GM19193 (cell line): Measurements from ENCODE around the gene LMAN2.

Experiments used
- POLR2A ChIP-seq: IDR thresholded peaks from 4 replicates; pipeline ENCODE4 v1.6.1; 2011; ENCODE audit not compliant: insufficient read depth, insufficient read length; ENCODE audit errors: extremely low read depth

The LMAN2 gene

DNA sequence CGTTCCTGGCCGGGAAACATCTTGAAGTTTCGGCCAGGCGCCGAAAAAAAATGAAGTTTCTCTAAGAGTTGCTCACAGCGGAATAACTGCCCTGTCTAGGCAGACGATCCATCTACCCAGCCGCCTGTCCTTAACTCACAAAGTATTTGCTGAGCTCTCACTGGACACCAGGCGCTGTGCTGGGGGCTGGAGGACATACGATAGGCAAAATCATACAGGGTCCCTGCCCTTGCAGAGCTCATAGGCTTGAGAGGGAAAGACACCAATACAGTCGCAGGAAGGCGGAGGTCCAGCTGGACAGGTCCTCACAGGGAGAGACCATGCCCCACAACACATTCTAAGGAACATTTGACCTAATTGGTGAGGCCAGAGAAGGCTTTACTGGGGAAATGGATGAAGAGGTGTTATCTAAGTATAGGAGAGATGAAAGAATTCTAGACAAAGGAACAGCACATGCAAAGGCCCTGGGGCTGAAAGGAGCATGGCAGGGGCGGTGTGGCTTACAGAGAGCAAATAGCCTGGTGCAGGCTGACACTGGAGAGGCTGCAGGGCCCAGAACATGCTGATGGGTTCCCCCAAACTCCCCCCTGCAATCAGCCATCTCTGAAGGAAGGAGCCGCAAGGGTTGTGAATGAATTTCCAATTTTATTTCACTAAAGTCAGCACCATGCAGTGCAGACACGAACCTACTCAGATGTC is 37.8 kb downstream of the LMAN2 start:
- no peak for TF ChIP-seq POLR2A

GRCh38 chr5:177312649-177313181 is 38.8 kb downstream of the LMAN2 start:
- peak; percentile 44 for TF ChIP-seq POLR2A

GRCh38 chr5:177311723-177312648 is 39.5 kb downstream of the LMAN2 start, which contains the start of gene MXD3:
Gene MXD3, minus strand, starts transcription at chr5:177311898. Its CDS starts 68 bp downstream, at chr5:177311830.
- TF ChIP-seq POLR2A: peak; percentile 63

- TF ChIP-seq POLR2A: no peak
These were observed 40.1 kb downstream of the LMAN2 start for GRCh38 chr5:177311392-177311722.

- TF ChIP-seq POLR2A: peak; percentile 43
These were observed 40.6 kb downstream of the LMAN2 start for GRCh38 chr5:177310757-177311391.

- TF ChIP-seq POLR2A: no peak
These were observed 41.1 kb downstream of the LMAN2 start for GRCh38 chr5:177310332-177310731.

DNA sequence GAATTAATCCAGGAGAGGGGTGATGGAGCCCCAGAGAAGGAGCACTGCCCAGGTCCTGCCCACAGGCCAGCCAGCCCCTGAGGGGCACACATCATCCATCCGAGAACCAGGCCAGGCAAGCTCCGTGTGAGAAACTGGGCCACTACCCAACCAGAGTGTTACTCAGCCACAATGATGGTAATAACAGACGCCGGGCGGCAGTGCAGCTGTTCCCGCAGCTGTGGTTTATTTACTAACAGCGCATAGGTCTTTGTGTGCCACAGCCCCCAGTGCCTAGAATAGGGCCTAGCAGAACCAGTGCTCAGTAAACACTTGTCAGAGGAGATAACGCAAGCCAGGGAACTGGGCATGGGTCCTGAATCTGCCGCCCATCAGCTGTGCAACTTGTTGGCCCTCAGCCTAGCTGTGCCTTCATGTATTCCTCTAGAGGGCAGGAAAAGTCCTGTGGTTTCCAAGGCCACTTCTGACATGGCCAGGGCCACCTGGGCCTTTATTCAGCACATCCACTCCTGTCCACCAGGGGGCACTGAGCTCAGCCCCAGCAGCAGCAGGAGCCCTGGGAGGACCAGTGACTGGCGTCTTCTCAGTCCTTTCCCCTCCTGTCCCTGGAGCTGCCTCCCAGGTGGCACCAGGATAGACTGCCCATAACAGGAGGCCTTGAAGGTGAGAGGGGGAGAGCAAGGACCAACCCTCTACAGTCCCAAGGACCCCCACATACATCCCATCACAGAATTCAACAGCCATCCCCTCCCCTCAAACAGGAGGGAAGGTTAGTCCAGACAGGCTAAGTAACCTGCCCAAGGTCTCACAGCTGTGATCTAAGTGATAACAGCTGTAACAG is 41.9 kb downstream of the LMAN2 start:
- TF ChIP-seq POLR2A: no peak

DNA sequence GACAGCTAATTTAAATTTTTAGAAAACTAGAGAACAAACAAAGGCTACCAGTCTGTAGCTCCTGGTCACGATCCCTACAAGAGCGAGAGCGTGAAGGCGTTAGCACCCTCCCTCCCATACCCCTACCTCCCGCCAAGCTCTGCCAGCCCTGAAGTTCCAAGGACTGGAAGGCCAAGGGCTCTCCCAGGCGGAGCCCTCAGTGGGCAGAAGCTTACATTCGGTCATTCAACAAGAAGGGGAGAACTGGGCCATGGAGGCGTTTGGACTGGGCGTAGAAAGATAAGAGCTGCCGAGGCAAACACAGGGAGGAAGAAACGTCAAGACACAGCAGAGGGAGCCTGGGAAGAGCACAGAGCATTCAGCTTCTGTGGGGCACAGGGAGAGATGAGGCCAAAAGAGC is 42.7 kb downstream of the LMAN2 start:
- TF ChIP-seq POLR2A: no peak

DNA sequence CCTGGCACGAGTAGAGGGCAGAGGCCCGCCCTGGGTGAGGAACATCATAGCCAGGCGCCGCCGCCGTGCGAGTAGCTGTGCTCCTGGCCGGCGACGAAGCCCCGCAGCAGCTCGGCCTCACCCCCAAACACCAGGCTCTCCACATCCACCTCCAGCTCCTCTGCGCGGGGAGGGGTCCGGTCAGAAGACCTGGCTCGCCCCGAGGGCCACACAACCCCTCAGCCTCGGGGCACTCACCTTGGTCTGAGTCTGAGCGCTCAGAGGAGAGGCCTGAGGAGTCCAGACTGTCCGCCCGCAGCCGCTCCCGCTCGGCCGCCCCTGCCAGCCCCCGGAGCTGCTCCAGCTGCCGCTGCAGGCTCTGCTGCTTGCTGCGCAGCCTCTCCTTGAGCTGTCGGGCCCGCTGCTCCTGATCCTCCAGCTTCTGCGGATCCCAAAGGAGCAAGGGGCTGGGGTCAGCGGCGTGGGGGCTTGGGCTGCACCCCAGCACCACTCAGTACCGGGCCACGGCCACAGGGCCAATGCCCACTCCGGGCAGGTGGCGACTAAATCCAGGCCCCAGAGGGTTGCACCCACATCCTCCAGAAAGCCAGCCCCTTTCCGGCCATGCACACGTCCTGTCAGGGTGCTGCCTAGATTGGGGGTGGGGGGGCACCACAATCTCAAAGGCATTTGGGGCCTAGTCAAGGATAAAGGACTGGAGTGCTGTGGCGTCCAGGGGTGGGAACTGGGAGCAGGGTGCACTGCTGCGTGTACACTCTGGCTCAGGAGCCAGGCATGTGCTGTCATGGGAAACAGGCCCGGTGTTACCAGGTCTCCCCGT is 43.7 kb downstream of the LMAN2 start:
- peak; percentile 42 for TF ChIP-seq POLR2A

- no peak for TF ChIP-seq POLR2A
These were observed 44.6 kb downstream of the LMAN2 start for GRCh38 chr5:177306674-177307543.

DNA sequence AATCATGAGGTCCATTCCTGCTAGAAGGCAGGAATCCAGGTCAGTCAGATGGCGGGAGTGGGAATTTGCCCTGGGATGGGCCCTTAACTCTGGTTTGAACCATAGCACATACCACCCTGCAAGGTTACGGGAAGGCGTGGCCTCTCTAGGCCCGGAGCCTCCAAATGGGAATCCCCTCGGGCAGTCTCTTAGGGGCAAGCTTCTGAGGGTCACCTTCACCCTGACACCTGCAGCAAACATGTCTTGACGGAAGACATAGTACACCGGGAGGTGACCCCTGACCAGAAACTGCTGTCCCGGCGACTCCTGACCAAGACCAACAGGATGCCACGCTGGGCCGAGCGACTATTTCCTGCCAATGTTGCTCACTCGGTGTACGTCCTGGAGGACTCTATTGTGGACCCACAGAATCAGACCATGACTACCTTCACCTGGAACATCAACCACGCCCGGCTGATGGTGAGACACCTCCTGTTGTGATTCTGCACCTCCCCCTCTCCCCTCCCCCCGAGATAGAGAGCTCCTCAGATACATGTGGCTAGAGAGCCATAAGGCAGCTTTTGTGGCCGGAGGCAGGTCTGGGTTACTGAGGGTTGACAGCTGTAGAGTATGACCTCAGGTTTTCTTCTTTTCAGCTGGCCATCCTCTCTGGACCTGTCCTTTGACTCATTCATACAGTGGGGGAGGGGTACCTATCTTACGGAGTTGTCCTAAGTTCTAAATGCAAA is 46.9 kb downstream of the LMAN2 start:
- TF ChIP-seq POLR2A: peak; percentile 15

DNA sequence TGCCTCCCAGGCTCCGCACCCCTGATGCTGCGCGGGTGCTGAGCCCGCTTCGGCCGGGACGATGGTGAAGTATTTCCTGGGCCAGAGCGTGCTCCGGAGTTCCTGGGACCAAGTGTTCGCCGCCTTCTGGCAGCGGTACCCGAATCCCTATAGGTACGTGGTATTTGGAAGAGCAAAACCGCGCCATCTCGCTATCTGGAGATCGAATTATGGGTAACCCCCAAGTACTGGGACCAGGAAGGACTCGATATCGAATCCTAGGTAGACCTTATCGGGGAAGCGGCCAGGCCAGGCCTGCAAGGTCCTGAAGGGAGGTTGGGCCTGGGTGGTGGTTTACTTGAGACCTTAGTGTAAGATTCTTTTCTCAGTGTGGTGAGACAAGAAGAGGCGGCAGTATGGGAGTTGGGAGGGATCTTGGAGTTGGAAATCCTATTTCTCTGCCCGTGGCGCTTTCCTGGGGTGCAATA is 47.5 kb downstream of the LMAN2 start:
- TF ChIP-seq POLR2A: no peak
